Loucy (cell line): ENCODE data around the gene BAG1.

ENCODE experiments used
- EZH2phosphoT487 ChIP-seq: fragments of 200-600 bp; IDR thresholded peaks from 2 replicates; pipeline ENCODE4 v1.6.1; 2018; ENCODE audit warnings: antibody characterized with exemption, mild to moderate bottlenecking, moderate library complexity, borderline replicate concordance
- TF ChIP-seq, protein P1 (sequence below): fragments of 200-600 bp; sonication (generic); conservative IDR thresholded peaks from 2 replicates; pipeline ENCODE4 v1.5.1; 2014; ENCODE audit warnings: mild to moderate bottlenecking, antibody characterized with exemption, low read length

GRCh38 chr9:33285502-33285901 is 21.0 kb upstream of the BAG1 start:
- TF ChIP-seq, protein P1, sequence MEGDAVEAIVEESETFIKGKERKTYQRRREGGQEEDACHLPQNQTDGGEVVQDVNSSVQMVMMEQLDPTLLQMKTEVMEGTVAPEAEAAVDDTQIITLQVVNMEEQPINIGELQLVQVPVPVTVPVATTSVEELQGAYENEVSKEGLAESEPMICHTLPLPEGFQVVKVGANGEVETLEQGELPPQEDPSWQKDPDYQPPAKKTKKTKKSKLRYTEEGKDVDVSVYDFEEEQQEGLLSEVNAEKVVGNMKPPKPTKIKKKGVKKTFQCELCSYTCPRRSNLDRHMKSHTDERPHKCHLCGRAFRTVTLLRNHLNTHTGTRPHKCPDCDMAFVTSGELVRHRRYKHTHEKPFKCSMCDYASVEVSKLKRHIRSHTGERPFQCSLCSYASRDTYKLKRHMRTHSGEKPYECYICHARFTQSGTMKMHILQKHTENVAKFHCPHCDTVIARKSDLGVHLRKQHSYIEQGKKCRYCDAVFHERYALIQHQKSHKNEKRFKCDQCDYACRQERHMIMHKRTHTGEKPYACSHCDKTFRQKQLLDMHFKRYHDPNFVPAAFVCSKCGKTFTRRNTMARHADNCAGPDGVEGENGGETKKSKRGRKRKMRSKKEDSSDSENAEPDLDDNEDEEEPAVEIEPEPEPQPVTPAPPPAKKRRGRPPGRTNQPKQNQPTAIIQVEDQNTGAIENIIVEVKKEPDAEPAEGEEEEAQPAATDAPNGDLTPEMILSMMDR, result no peak
- TF ChIP-seq EZH2phosphoT487, result no peak
